ENCODE measurements around the gene AMN1.
"Not testable (repeated sequence)": the region's sequence is repeated elsewhere in the genome, so short reads cannot be mapped to it uniquely, and the experiment has no call there.

DNA sequence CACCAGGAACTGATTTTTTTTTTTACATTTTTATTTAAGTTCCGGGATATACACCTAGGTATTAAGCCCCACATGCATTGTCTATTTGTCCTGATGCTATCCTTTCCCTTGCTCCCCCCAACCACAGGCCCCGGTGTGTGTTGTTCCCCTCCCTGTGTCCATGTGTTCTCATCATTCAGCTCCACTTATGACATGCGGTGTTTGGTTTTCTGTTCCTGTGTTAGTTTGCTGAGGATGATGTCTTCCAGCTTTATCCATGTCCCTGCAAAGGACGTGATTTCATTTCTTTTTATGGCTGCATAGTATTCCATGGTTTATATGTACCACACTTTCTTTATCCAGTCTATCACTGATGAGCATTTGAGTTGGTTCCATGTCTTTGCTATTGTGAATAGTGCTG, 11.8 kb downstream of the AMN1 start:
- TF ChIP-seq NFE2L2 (IDR thresholded peaks at IDR 0.05; ENCODE audit: low read depth, low read length); MXI1 (IDR thresholded peaks at IDR 0.05; ENCODE audit: borderline replicate concordance, low read depth, low read length); CEBPB (IDR thresholded peaks at IDR 0.05; ENCODE audit: low read depth, low read length); RAD21 (IDR thresholded peaks at IDR 0.05; ENCODE audit: low read length); RFX5 (IDR thresholded peaks at IDR 0.05; ENCODE audit: low read depth, low read length); BHLHE40 (IDR thresholded peaks at IDR 0.05; ENCODE audit: low read depth, low read length); POLR2A (IDR thresholded peaks at IDR 0.05; ENCODE audit: low read depth, low read length); SMC3 (IDR thresholded peaks at IDR 0.05; ENCODE audit: low read depth, low read length); CHD1 (IDR thresholded peaks at IDR 0.05; ENCODE audit: low read depth, low read length): not testable (repeated sequence)
- TF ChIP-seq, protein P1, sequence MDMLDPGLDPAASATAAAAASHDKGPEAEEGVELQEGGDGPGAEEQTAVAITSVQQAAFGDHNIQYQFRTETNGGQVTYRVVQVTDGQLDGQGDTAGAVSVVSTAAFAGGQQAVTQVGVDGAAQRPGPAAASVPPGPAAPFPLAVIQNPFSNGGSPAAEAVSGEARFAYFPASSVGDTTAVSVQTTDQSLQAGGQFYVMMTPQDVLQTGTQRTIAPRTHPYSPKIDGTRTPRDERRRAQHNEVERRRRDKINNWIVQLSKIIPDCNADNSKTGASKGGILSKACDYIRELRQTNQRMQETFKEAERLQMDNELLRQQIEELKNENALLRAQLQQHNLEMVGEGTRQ (IDR thresholded peaks at IDR 0.05; ENCODE audit: low read depth, low read length): not testable (repeated sequence)
- TF ChIP-seq, protein P2, sequence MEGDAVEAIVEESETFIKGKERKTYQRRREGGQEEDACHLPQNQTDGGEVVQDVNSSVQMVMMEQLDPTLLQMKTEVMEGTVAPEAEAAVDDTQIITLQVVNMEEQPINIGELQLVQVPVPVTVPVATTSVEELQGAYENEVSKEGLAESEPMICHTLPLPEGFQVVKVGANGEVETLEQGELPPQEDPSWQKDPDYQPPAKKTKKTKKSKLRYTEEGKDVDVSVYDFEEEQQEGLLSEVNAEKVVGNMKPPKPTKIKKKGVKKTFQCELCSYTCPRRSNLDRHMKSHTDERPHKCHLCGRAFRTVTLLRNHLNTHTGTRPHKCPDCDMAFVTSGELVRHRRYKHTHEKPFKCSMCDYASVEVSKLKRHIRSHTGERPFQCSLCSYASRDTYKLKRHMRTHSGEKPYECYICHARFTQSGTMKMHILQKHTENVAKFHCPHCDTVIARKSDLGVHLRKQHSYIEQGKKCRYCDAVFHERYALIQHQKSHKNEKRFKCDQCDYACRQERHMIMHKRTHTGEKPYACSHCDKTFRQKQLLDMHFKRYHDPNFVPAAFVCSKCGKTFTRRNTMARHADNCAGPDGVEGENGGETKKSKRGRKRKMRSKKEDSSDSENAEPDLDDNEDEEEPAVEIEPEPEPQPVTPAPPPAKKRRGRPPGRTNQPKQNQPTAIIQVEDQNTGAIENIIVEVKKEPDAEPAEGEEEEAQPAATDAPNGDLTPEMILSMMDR (conservative IDR thresholded peaks at IDR 0.05; ENCODE audit: low read depth, low read length): not testable (repeated sequence)
